Kidney epithelial cell (primary cell): ENCODE measurements around the gene LDB2. TPM values are rescaled to one million over a fixed set of nuclear protein-coding genes. Genes with fewer than 3 reads are reported as not detected.

Source experiments
- DNase-seq: peaks from one replicate; pipeline ENCODE4 v3.0.0-alpha.2; 2010; ENCODE audit warnings: low read depth
- H3K27me3 ChIP-seq: 2 replicates; pipeline ENCODE4 v1.6.0; 2011; ENCODE audit warnings: low read length; ENCODE audit not compliant: control insufficient read depth, insufficient read depth
- H3K36me3 ChIP-seq: 2 replicates; pipeline ENCODE4 v1.5.1; 2011; ENCODE audit warnings: low read length; ENCODE audit not compliant: control insufficient read depth, insufficient read depth
- H3K4me3 ChIP-seq: 2 replicates; pipeline ENCODE4 v1.5.1; 2011; ENCODE audit warnings: low read depth, mild to moderate bottlenecking, control low read depth, low read length
- CTCF ChIP-seq: IDR thresholded peaks from 2 replicates; pipeline ENCODE4 v1.5.1; 2011; ENCODE audit warnings: mild to moderate bottlenecking, moderate library complexity, low read length, control low read depth, inconsistent platforms; ENCODE audit not compliant: insufficient read depth, poor library complexity, severe bottlenecking
- total RNA-seq: library from RNA; depleted of rRNA; stranded (reverse); fragments of >200 nt; gene quantifications from 2 replicates; pipeline ENCODE4 v1.2.3, GENCODE V29; 2015

LDB2 gene
- total RNA-seq, 1 donor from 2014 or later = 0.46 TPM

- no peak for TF ChIP-seq CTCF
- no peaks in the 10 kb centered on the region for H3K36me3 ChIP-seq
- H3K27me3 ChIP-seq = no peaks in the 10 kb centered on the region
- DNase-seq = no peak
- no peak overlapping the region for H3K4me3 ChIP-seq
Observed at GRCh38 chr4:16827045-16827444, 71.4 kb downstream of the LDB2 start.

DNA sequence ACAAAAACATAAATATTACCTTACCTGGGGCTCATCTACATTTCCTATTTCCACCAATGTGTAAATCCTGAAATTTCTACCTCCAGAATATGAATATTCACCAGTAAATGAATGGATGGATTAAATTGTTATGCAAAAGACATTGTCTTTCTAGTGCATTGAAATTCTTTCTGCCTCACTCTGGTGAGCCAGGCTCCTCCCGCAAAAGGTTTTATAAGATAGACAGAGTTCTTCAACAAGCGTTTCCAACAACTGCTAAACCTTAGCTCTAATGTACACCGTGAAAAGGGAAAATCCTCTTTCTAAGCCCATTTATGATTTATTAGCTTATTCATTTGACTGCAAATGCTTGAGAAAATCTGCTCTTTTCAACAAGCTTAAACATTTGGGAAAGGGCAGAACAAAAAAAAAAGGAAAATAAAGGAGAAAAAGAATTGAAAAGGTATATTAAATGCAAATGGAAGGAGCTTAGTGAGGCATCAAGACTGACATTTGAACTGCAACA, 72.0 kb downstream of the LDB2 start:
- no peak for TF ChIP-seq CTCF
- H3K4me3 ChIP-seq = no peak overlapping the region
- DNase-seq = no peak
- H3K36me3 ChIP-seq = no peaks in the 10 kb centered on the region
- no peaks in the 10 kb centered on the region for H3K27me3 ChIP-seq

- DNase-seq = no peak
- Histone ChIP-seq H3K4me3 (no peak overlapping the region), H3K27me3 (no peaks in the 10 kb centered on the region), H3K36me3 (no peaks in the 10 kb centered on the region)
- TF ChIP-seq CTCF = no peak
Observed at GRCh38 chr4:16824278-16824806, 74.1 kb downstream of the LDB2 start.

DNA sequence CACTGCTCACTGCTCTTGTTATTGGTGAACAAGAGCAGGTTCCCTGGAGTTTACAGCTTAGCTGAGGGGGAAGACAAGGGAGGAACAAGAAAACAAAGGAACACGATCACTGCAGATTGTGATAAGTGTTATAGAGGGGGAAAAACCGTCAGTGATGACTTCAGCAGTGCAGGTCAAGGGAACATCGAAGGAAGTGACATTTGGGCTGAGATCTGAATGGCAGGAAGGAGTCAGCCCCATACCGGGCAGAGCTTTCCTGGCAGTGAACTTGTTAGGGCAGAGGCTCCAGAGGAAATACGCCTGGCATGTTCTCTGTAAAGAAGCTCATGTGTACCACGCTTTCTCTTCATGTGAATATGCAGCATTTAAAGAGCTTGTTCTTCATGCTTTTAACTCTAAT, 78.1 kb downstream of the LDB2 start:
- no peak for TF ChIP-seq CTCF
- Histone ChIP-seq H3K36me3 (no peaks in the 10 kb centered on the region), H3K4me3 (no peak overlapping the region), H3K27me3 (no peaks in the 10 kb centered on the region)
- DNase-seq = no peak

- H3K36me3 ChIP-seq = no peaks in the 10 kb centered on the region
- no peaks in the 10 kb centered on the region for H3K27me3 ChIP-seq
- DNase-seq = no peak
- no peak overlapping the region for H3K4me3 ChIP-seq
- TF ChIP-seq CTCF = no peak
Observed at GRCh38 chr4:16819652-16820051, 78.8 kb downstream of the LDB2 start.

DNA sequence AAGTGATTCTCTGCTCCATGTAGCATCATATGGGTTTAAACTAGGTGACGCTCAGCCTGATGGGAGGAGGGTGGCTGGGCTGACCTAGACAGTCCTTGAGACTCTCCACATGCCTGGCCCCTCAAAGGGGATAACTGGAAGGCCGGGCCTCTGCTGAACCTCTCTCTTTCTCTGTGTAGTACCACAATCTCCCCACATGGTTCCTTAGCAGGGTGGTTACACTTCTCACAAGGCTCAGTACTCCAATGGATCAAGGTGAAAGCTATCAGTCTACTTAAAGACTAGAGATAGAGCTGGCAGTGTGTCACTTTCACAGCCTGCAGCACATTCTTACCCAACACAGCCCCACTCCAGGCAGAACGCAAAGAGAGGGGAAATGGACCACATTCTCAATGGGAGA, 80.4 kb downstream of the LDB2 start:
- no peak for TF ChIP-seq CTCF
- H3K4me3 ChIP-seq = no peak overlapping the region
- no peaks in the 10 kb centered on the region for H3K36me3 ChIP-seq
- DNase-seq = no peak
- no peaks in the 10 kb centered on the region for H3K27me3 ChIP-seq
